ENCODE measurements around the gene TPST1.

DNA sequence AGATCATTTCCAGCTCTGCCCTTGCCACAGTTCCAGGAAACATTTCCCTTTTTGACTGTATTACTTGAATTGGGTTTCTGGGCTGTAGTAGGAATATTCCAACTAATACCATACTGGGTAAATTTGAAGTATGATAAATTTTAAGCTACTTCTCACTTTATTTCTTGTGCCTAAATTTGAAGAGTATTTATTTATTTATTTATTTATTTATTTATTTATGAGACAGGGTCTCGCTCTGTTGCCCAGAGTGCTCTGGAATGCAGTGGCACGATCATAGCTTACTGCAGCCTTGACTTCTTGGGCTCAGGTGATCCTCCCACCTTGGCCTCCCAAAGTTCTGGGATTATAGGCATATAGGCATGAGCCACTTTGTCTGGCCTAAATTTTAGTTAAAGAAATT, 105.5 kb downstream of the TPST1 start:
- no peak for TF ChIP-seq ETV6 (IDR thresholded peaks at IDR 0.05; ENCODE audit: borderline replicate concordance in 1 of 2, low read depth in 2 of 2, low read length in 1 of 2)
- TF ChIP-seq ETV6 (CRISPR knock-in tag; IDR thresholded peaks at IDR 0.05; ENCODE audit: borderline replicate concordance): no peak
- TF ChIP-seq, protein P1, sequence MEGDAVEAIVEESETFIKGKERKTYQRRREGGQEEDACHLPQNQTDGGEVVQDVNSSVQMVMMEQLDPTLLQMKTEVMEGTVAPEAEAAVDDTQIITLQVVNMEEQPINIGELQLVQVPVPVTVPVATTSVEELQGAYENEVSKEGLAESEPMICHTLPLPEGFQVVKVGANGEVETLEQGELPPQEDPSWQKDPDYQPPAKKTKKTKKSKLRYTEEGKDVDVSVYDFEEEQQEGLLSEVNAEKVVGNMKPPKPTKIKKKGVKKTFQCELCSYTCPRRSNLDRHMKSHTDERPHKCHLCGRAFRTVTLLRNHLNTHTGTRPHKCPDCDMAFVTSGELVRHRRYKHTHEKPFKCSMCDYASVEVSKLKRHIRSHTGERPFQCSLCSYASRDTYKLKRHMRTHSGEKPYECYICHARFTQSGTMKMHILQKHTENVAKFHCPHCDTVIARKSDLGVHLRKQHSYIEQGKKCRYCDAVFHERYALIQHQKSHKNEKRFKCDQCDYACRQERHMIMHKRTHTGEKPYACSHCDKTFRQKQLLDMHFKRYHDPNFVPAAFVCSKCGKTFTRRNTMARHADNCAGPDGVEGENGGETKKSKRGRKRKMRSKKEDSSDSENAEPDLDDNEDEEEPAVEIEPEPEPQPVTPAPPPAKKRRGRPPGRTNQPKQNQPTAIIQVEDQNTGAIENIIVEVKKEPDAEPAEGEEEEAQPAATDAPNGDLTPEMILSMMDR (IDR thresholded peaks at IDR 0.05 in 2 of 3, conservative IDR thresholded peaks at IDR 0.05 in 1 of 3; ENCODE audit: insufficient read depth in 2 of 3, low read depth in 1 of 3, low read length in 3 of 3): no peak
- TF ChIP-seq HEY1 (CRISPR knock-in tag; IDR thresholded peaks at IDR 0.05; ENCODE audit: borderline replicate concordance): no peak
- TF ChIP-seq, protein P2, sequence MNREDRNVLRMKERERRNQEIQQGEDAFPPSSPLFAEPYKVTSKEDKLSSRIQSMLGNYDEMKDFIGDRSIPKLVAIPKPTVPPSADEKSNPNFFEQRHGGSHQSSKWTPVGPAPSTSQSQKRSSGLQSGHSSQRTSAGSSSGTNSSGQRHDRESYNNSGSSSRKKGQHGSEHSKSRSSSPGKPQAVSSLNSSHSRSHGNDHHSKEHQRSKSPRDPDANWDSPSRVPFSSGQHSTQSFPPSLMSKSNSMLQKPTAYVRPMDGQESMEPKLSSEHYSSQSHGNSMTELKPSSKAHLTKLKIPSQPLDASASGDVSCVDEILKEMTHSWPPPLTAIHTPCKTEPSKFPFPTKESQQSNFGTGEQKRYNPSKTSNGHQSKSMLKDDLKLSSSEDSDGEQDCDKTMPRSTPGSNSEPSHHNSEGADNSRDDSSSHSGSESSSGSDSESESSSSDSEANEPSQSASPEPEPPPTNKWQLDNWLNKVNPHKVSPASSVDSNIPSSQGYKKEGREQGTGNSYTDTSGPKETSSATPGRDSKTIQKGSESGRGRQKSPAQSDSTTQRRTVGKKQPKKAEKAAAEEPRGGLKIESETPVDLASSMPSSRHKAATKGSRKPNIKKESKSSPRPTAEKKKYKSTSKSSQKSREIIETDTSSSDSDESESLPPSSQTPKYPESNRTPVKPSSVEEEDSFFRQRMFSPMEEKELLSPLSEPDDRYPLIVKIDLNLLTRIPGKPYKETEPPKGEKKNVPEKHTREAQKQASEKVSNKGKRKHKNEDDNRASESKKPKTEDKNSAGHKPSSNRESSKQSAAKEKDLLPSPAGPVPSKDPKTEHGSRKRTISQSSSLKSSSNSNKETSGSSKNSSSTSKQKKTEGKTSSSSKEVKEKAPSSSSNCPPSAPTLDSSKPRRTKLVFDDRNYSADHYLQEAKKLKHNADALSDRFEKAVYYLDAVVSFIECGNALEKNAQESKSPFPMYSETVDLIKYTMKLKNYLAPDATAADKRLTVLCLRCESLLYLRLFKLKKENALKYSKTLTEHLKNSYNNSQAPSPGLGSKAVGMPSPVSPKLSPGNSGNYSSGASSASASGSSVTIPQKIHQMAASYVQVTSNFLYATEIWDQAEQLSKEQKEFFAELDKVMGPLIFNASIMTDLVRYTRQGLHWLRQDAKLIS (CRISPR knock-in tag; IDR thresholded peaks at IDR 0.05): no peak
- no peak for TF ChIP-seq BRD4 (IDR thresholded peaks at IDR 0.05)
- TF ChIP-seq, protein P3, sequence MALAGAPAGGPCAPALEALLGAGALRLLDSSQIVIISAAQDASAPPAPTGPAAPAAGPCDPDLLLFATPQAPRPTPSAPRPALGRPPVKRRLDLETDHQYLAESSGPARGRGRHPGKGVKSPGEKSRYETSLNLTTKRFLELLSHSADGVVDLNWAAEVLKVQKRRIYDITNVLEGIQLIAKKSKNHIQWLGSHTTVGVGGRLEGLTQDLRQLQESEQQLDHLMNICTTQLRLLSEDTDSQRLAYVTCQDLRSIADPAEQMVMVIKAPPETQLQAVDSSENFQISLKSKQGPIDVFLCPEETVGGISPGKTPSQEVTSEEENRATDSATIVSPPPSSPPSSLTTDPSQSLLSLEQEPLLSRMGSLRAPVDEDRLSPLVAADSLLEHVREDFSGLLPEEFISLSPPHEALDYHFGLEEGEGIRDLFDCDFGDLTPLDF (CRISPR knock-in tag; IDR thresholded peaks at IDR 0.05): no peak
- TF ChIP-seq, protein P4, sequence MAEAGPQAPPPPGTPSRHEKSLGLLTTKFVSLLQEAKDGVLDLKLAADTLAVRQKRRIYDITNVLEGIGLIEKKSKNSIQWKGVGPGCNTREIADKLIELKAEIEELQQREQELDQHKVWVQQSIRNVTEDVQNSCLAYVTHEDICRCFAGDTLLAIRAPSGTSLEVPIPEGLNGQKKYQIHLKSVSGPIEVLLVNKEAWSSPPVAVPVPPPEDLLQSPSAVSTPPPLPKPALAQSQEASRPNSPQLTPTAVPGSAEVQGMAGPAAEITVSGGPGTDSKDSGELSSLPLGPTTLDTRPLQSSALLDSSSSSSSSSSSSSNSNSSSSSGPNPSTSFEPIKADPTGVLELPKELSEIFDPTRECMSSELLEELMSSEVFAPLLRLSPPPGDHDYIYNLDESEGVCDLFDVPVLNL (CRISPR knock-in tag; IDR thresholded peaks at IDR 0.05; ENCODE audit: low read depth): no peak
- TF ChIP-seq ZNF584 (CRISPR knock-in tag; IDR thresholded peaks at IDR 0.05; ENCODE audit: low read depth): no peak
- TF ChIP-seq NR2C2 (CRISPR knock-in tag; IDR thresholded peaks at IDR 0.05): no peak
- TF ChIP-seq NR2C2 (tag; IDR thresholded peaks at IDR 0.05): no peak

Measured in K562 (cell line).